NCI-H1417 treated with DMSO at 0.1 percent for 48 hours (cell line): ENCODE results near the gene SYNE4.
"Not testable (repeated sequence)": the region's sequence is repeated elsewhere in the genome, so short reads cannot be mapped to it uniquely, and the experiment has no call there.

ENCODE experiments used
- DNase-seq: peaks from one replicate; lab custom pipeline; 2025; lab: John Stamatoyannopoulos, UW

The SYNE4 gene

GRCh38 chr19:35990156-35990555 lies 18.5 kb downstream of the SYNE4 start:
- no peak for DNase-seq

GRCh38 chr19:35988824-35989223 lies 19.8 kb downstream of the SYNE4 start:
- DNase-seq: no peak

- DNase-seq: no peak
Observed at GRCh38 chr19:35987571-35987896, 21.1 kb downstream of the SYNE4 start.

- DNase-seq: no peak
Observed at GRCh38 chr19:35986664-35987570, 21.7 kb downstream of the SYNE4 start.

GRCh38 chr19:35986111-35986510 lies 22.5 kb downstream of the SYNE4 start:
- no peak for DNase-seq

GRCh38 chr19:35983177-35983576 lies 25.4 kb downstream of the SYNE4 start:
- DNase-seq: no peak

GRCh38 chr19:35980997-35981396 lies 27.6 kb downstream of the SYNE4 start:
- DNase-seq: not testable (repeated sequence)

- DNase-seq: no peak
Observed at GRCh38 chr19:35978832-35979365, 29.7 kb downstream of the SYNE4 start.

- no peak for DNase-seq
Observed at GRCh38 chr19:35978271-35978670, 30.3 kb downstream of the SYNE4 start.

GRCh38 chr19:35977446-35978222 lies 31.0 kb downstream of the SYNE4 start:
- DNase-seq: no peak

- DNase-seq: no peak
Observed at GRCh38 chr19:35975608-35976214, 32.9 kb downstream of the SYNE4 start.

- no peak for DNase-seq
Observed at GRCh38 chr19:35973487-35973886, 35.1 kb downstream of the SYNE4 start.

- no peak for DNase-seq
Observed at GRCh38 chr19:35966771-35967170, 41.8 kb downstream of the SYNE4 start.

- DNase-seq: no peak
Observed at GRCh38 chr19:35963514-35963913, 45.1 kb downstream of the SYNE4 start.

- DNase-seq: no peak
Observed at GRCh38 chr19:35960432-35960972, 48.1 kb downstream of the SYNE4 start.

GRCh38 chr19:35959968-35960320 lies 48.7 kb downstream of the SYNE4 start:
- no peak for DNase-seq

- no peak for DNase-seq
Observed at GRCh38 chr19:35959040-35959967, 49.3 kb downstream of the SYNE4 start.

- DNase-seq: no peak
Observed at GRCh38 chr19:35958660-35959039, 50.0 kb downstream of the SYNE4 start.

GRCh38 chr19:35957411-35957810 lies 51.2 kb downstream of the SYNE4 start:
- DNase-seq: not testable (repeated sequence)

- DNase-seq: no peak
Observed at GRCh38 chr19:35955881-35956634, 52.6 kb downstream of the SYNE4 start.
